GM19463 (cell line): ENCODE results near the gene LIMS2.
A peak's percentile ranks its signal among the peaks of the same experiment; 100 is the strongest.

ENCODE experiments used
- ATAC-seq: cut with Tn5 transposase; IDR thresholded peaks from one replicate; pipeline ENCODE4 v1.9.1; 2021; ENCODE audit warnings: mild to moderate bottlenecking, moderate library complexity; ENCODE audit not compliant: unreplicated experiment

The LIMS2 gene

GRCh38 chr2:127607399-127607908 lies 67.9 kb downstream of the LIMS2 start:
- ATAC-seq: no peak

- no peak for ATAC-seq
These were observed 68.5 kb downstream of the LIMS2 start for GRCh38 chr2:127606625-127607398.

- no peak for ATAC-seq
These were observed 69.6 kb downstream of the LIMS2 start for GRCh38 chr2:127605691-127606263.

GRCh38 chr2:127604986-127605385 lies 70.3 kb downstream of the LIMS2 start:
- no peak for ATAC-seq

GRCh38 chr2:127599211-127599610 lies 76.1 kb downstream of the LIMS2 start:
- no peak for ATAC-seq

GRCh38 chr2:127598711-127599110 lies 76.6 kb downstream of the LIMS2 start:
- ATAC-seq: no peak

GRCh38 chr2:127597984-127598380 lies 77.3 kb downstream of the LIMS2 start:
- no peak for ATAC-seq

GRCh38 chr2:127597046-127597983 lies 78.0 kb downstream of the LIMS2 start:
- no peak for ATAC-seq

- ATAC-seq: no peak
These were observed 78.9 kb downstream of the LIMS2 start for GRCh38 chr2:127596311-127597045.

GRCh38 chr2:127594116-127594591 lies 81.2 kb downstream of the LIMS2 start:
- no peak for ATAC-seq

- no peak for ATAC-seq
These were observed 81.9 kb downstream of the LIMS2 start for GRCh38 chr2:127593228-127594115.

- ATAC-seq: no peak
These were observed 82.5 kb downstream of the LIMS2 start for GRCh38 chr2:127592761-127593227.

- ATAC-seq: peak; percentile 88
These were observed 84.0 kb downstream of the LIMS2 start for GRCh38 chr2:127591221-127591923.

GRCh38 chr2:127590386-127591190 lies 84.7 kb downstream of the LIMS2 start:
- no peak for ATAC-seq

GRCh38 chr2:127589841-127590240 lies 85.5 kb downstream of the LIMS2 start:
- ATAC-seq: no peak

- no peak for ATAC-seq
These were observed 86.0 kb downstream of the LIMS2 start for GRCh38 chr2:127589358-127589757.
